GM12801 (cell line): Measurements from ENCODE around the gene GPC5.

ENCODE experiments used
- CTCF ChIP-seq: IDR thresholded peaks from one replicate; pipeline ENCODE4 v1.5.1; 2011; ENCODE audit warnings: control low read depth; ENCODE audit not compliant: insufficient read length; ENCODE audit errors: extremely low read depth

GPC5 gene

GRCh38 chr13:91567485-91568207 is 169.2 kb downstream of the GPC5 start:
- TF ChIP-seq CTCF = no peak

GRCh38 chr13:91571681-91572080 is 173.3 kb downstream of the GPC5 start:
- no peak for TF ChIP-seq CTCF

GRCh38 chr13:91572439-91572838 is 174.0 kb downstream of the GPC5 start:
- TF ChIP-seq CTCF = no peak

- no peak for TF ChIP-seq CTCF
Measured at GRCh38 chr13:91572944-91573598, 174.7 kb downstream of the GPC5 start.

GRCh38 chr13:91574766-91575165 is 176.3 kb downstream of the GPC5 start:
- no peak for TF ChIP-seq CTCF

- no peak for TF ChIP-seq CTCF
Measured at GRCh38 chr13:91576590-91576989, 178.2 kb downstream of the GPC5 start.

GRCh38 chr13:91579320-91579719 is 180.9 kb downstream of the GPC5 start:
- no peak for TF ChIP-seq CTCF
